Stimulated activated CD8-positive, alpha-beta memory T cell treated with anti-CD3 and anti-CD28 coated beads, Interleukin-15, amount 100 ng/mL, for 1 hour (primary cell): ENCODE results near the gene MUC4.
"Not testable (repeated sequence)": the region's sequence is repeated elsewhere in the genome, so short reads cannot be mapped to it uniquely, and the experiment has no call there.

Experiments used
- DNase-seq: peaks from one replicate; pipeline ENCODE4 v3.0.0-alpha.2; 2020; ENCODE audit warnings: low read depth

Gene MUC4

DNA sequence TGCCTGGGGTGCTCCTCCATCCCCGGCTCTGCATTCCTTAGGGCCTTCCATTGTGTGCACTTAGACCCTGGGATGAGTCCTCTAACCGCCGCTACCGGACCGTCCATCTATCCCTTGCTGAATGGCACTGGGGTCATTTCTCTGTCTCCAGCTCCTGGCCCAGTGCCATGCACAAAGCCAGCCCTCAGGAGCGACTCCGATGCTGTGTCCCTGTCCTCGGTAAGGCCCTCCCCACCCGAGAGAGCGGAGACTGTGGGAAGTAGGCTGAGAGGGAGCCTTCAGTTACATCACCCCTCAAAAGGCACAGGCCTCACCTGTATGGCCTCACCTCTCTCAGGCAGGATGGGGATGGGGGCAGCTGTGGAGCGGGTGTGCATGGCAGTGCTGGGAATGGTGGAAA is 33.8 kb downstream of the MUC4 start:
- no peak for DNase-seq

DNA sequence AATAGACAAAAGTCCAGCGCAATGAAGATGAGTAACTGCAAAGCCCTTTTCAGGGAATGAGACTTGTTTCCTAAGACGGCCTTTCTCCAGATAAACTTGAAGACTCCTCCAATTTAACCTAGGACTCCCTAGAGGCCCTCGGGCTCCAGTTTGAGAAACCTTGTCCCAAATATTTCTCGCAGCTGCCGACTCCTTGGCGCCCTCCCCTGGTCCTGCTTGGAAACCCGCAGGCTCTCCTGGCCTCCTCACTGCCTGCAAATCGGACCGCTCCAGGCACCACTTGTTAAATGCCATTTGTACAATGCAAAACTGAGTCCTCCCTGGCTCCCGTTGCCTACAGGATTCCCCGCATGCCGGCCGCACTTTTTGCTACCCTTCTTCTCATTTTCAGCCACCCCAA is 36.8 kb downstream of the MUC4 start:
- no peak for DNase-seq

DNA sequence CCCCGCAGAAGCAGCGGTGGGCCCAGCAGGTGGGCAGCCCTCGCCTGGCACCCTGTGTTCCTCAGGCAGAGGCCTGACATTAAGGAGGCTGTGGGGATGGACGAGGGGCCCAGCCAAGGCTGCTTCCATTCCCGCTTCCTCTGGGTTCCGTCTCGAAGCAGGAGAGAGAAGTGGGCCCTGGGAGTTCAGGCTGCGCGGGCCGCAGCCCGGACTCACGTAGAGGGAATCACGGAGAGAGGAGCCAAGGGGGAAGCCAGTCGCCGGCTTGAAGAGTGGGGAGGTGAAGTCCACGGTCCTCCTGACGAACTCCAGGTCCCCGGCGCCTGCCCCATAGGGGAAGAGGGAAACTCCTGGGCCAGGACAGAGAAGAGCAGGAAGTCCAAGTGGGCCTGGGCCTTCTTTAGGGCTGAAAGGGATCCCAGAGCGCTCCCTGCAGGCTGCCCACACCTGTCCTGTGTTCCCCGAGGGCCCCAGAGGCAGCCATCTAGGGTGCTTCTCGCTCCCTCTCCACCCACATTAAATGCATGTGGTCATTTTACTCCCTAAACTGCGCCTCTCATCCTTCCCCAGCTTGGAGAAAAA is 37.7 kb downstream of the MUC4 start:
- no peak for DNase-seq

DNA sequence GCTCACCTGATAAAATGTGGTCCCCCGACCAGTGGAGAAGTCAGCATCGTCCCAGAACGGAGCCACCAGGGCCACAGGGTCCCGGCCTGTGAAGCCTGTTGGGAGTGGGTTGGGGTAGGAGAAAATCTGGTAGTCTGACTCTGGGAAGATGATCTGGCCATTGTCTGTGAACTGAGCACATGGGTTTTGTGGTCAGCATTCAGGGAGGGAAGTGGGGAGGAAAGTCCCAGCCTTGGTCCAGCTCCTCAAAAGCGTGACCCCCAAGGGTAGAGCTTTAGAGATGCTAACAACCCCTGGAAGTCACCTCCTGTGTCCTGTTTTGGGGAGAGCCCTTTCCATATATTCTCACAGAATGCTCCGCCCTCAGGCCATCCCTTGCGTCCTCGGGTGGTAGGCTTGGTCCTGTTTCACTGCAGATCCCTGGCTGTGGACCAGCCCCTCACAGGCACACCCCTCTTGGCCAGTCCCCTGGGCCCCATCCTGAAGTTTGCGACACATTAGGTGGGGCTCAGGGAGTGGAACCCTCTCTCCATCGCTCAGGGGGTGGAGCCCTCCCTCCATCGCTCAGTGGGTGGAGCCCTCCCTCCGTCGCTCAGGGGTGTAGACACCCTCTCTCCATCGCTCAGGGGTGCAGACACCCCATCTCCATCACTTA is 40.0 kb downstream of the MUC4 start:
- no peak for DNase-seq

GRCh38 chr3:195770841-195771645 is 40.7 kb downstream of the MUC4 start:
- not testable (repeated sequence) for DNase-seq

DNA sequence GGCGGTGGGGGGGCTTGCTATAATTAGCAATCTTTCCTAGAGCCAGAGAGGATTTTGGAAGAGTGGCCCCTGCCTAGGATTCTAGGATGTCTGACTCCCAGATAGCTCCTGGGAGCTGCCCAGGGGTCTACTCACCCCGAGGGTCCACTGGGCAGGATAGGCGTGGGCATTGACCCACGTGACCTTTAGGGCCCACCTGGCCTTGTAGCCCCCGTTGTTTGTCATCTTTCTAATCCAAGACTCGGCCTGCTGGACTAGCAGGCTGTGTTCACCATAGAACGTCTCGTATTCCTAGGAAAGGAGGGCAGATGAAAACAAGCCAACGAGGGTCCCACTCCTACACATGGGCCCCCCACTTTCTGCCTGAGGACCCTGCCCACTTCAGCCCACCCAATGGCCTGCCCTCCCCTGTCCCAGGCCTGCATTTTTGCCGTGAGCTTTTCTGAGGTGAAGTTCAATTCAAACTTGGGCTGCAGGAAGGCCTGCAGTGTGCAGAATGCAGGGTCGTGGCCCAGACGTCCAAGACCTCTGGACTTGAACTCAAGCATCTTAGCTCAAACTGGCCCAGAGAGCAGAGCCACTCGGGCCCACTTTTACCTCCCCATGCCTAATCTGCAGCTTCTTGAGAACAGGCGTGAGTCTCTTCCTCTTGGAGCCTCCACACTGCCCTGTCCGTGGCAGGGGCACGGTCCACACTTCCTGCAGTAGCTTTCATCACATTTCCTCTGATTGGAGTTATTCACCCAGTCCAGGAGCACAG is 41.5 kb downstream of the MUC4 start:
- DNase-seq: no peak

- no peak for DNase-seq
These were observed 42.2 kb downstream of the MUC4 start for GRCh38 chr3:195769551-195769950.

DNA sequence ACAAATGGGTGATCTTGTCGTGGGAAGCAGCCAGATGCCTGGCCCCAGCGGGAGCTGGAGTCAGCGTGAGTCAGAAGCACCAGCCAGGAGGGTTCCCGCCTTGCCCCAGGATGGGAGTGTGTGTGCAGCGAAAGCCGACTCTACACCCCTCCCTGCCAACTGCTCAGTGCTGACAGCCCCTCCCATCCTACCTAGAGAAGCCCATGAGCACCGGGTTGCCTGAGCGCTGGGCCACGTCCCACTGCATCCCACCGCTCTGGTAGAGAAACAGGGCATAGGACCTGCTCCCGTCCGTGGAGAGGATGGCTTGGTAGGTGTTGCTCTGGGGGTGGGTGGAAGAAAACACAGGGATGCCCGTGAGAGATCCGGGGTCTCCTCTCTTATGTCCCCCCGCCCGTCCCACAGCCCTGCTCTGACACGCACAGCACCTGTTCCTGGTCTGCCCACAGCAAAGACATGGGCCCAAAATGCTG is 42.9 kb downstream of the MUC4 start:
- no peak for DNase-seq

DNA sequence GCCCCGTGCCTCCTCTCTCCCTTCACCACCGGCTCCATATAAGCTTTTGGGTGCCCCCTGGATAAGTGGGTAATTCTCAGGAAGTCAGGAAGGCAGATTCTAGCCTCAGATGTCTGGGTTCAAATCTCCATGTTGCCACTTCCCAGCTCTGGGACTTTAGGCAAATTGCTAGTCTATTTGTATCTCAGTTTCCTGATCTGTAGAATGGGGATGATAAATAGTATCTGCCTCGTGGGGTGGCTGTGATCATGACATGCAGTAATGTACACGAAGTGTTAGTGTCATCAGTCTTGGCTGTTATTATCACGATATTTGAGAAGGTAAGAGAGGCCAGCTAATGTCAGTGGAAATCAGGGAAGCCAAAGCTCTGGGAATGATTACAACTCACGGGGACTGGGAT is 43.3 kb downstream of the MUC4 start:
- DNase-seq: no peak

DNA sequence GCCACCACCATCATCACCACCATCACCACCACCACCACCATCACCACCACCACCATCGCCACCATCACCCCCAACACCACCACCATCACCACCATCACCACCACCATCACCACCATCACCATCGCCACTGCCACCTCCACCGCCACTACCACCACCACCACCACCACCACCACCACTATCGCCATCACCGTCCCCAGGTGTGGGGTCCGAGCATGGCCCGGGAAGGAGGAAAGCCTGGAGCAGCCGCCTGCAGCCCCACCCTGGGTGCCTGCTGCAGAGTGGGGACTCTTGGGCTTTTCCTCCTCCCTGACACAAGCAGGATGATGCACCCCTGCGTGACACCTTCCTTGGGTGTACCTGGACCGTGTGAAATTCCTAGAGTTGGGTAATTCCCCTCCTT is 43.9 kb downstream of the MUC4 start:
- no peak for DNase-seq

GRCh38 chr3:195766671-195767070 is 45.1 kb downstream of the MUC4 start:
- DNase-seq: no peak

GRCh38 chr3:195764961-195765706 is 46.6 kb downstream of the MUC4 start:
- DNase-seq: no peak

DNA sequence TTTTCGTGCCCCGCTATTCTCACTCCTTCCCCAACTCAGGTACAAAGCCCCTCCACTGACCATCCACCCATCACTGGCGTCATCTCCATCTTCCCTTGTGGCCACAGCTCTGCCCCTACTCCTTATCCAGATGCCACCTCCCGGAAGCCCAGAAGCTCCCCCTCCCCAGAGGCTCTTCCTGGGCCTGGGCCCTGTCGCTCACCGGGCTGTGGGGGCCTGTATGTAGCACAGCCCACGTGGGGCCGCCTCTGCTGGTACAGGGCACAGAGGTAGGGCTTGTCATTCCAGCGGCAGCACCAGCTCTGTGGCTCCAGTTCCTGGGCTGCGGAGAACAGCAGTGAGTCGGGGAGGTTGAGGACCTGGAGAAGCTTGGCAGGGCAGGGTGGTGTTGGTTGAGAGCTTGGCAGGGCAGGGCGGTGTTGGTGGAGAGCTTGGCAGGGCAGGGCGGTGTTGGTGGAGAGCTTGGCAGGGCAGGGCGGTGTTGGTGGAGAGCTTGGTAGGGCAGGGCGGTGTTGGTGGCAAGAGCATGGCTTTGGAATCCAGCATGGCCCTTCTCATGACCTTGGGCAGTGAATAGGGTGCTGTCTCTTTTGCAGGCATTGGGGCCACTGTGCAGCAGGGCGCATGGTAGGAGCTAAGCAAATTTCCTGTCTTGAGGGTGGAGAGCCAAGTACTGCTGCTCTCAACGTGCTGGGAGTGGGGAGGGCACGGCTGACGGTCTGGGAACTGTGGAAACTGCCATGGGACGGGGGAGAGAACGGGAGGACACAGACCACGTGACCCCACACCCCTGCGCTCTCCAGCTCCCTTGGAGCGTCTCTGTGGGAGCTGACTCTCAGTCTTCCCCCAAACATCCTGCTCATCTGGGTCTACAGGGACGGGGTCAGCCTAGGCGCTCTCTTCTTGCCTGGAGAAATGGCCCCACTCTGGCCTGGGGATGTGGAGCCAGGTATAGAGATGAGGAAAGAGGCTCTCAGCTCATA is 47.6 kb downstream of the MUC4 start:
- no peak for DNase-seq

GRCh38 chr3:195763076-195763830 is 48.5 kb downstream of the MUC4 start:
- no peak for DNase-seq

- DNase-seq: no peak
These were observed 49.1 kb downstream of the MUC4 start for GRCh38 chr3:195762611-195763010.

DNA sequence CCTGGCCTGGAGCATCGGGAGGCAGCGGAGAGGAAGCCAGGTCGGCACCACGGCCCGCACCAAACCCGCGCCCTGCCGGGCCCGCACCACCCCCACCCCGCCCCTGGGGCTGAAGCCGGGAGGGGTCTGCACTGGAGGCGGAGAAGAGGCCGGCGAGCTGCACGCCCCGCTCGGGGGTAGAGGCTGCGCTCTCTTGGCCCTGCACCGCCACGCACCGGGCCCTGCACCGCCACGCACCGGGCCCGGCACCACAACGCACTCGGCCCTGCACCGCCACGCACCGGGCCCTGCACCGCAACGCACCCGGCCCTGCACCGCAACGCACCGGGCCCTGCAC is 49.5 kb downstream of the MUC4 start:
- no peak for DNase-seq

DNA sequence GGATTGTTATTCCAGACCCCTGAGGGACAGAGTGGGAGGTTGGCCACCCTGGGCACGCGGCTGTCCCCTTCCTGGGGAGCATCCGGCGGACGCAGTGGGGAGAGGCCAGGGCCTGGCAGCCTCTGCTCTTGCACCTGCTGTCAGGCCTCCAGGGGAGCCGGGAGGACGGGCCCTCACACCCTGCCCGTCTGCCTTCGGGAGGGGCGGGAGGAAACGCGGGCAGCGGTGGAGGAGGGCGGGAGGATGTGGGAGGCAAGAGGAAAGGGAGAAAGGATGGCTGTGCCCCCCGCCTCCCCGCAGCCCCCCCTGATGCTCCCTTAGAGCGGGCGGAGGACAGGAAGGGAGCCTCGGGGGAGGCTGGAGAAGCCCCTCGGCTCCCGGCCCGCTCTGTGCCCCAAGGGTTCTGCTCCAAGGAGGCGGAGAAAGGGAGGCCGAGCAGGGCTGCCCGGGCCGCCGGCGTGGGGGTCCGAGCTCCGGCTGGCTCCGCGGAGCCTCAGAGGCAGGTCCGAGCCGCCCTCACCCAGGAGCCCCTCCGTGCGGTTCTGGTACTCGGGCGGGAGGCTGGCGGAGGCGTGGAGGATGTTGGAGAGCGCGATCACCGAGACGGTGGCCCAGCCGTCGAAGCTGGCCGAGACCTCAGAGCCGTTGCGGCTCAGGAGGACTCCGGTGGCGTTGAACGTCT is 50.0 kb downstream of the MUC4 start:
- no peak for DNase-seq

DNA sequence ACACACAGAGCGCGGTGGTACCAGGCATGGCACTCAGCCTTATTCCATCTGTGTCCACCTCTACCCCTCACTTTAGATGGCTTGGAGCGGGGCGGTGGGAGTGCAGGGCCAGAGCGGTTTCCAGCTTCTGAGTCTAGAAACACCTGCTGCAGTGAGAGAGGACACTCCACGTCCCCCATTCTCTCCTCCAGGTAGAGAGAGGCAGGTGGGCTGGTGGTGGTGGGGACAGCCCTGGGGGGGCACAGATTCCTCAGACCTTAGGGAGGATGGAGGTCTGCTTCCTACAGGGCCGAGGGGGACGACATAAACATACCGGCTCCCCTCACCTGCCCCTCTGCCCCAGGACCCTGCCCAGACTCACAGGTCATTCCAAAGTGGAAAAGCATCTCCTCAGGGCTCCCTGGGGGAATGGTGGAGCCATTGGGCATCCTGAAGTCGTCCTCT is 50.6 kb downstream of the MUC4 start:
- DNase-seq: no peak
